SIG-M5 treated with dmso at 0.1 percent for 504 hours (cell line): ENCODE measurements around the gene PLA2G4E.

Experiments
- DNase-seq: peaks from one replicate; lab custom pipeline; 2025; ENCODE audit not compliant: unreplicated experiment; lab: John Stamatoyannopoulos, UW

PLA2G4E gene

GRCh38 chr15:41957021-41957897, 63.6 kb downstream of the PLA2G4E start:
- DNase-seq, result no peak

- no peak for DNase-seq
Measured at GRCh38 chr15:41955807-41956525, 64.9 kb downstream of the PLA2G4E start.

- no peak for DNase-seq
Measured at GRCh38 chr15:41955100-41955499, 65.7 kb downstream of the PLA2G4E start.

- DNase-seq, result no peak
Measured at GRCh38 chr15:41954036-41954435, 66.8 kb downstream of the PLA2G4E start.

- no peak for DNase-seq
Measured at GRCh38 chr15:41952013-41952563, 68.8 kb downstream of the PLA2G4E start.

GRCh38 chr15:41951571-41951970, 69.3 kb downstream of the PLA2G4E start:
- no peak for DNase-seq

GRCh38 chr15:41950489-41950888, 70.4 kb downstream of the PLA2G4E start:
- DNase-seq, result no peak

GRCh38 chr15:41950127-41950483, 70.7 kb downstream of the PLA2G4E start:
- DNase-seq, result no peak

GRCh38 chr15:41949401-41950126, 71.3 kb downstream of the PLA2G4E start:
- DNase-seq, result no peak

GRCh38 chr15:41948490-41948889, 72.4 kb downstream of the PLA2G4E start:
- DNase-seq, result no peak

GRCh38 chr15:41946970-41947369, 73.9 kb downstream of the PLA2G4E start:
- no peak for DNase-seq

- DNase-seq, result no peak
Measured at GRCh38 chr15:41945731-41946130, 75.1 kb downstream of the PLA2G4E start.

GRCh38 chr15:41945221-41945620, 75.6 kb downstream of the PLA2G4E start:
- DNase-seq, result no peak

- DNase-seq, result no peak
Measured at GRCh38 chr15:41944313-41944940, 76.4 kb downstream of the PLA2G4E start.

GRCh38 chr15:41943543-41944312, 77.1 kb downstream of the PLA2G4E start:
- DNase-seq, result no peak

GRCh38 chr15:41942886-41943285, 78.0 kb downstream of the PLA2G4E start:
- no peak for DNase-seq

- no peak for DNase-seq
Measured at GRCh38 chr15:41941644-41942415, 79.0 kb downstream of the PLA2G4E start.

- no peak for DNase-seq
Measured at GRCh38 chr15:41940441-41940857, 80.4 kb downstream of the PLA2G4E start.

- no peak for DNase-seq
Measured at GRCh38 chr15:41939986-41940385, 80.9 kb downstream of the PLA2G4E start.
